HG03139 (cell line): Measurements from ENCODE around the gene RADIL.
"Not testable (repeated sequence)": the region's sequence is repeated elsewhere in the genome, so short reads cannot be mapped to it uniquely, and the experiment has no call there.

Experiments used
- ATAC-seq: cut with Tn5 transposase; IDR thresholded peaks from one replicate; pipeline ENCODE4 v1.9.1; 2021; ENCODE audit not compliant: unreplicated experiment

The RADIL gene

DNA sequence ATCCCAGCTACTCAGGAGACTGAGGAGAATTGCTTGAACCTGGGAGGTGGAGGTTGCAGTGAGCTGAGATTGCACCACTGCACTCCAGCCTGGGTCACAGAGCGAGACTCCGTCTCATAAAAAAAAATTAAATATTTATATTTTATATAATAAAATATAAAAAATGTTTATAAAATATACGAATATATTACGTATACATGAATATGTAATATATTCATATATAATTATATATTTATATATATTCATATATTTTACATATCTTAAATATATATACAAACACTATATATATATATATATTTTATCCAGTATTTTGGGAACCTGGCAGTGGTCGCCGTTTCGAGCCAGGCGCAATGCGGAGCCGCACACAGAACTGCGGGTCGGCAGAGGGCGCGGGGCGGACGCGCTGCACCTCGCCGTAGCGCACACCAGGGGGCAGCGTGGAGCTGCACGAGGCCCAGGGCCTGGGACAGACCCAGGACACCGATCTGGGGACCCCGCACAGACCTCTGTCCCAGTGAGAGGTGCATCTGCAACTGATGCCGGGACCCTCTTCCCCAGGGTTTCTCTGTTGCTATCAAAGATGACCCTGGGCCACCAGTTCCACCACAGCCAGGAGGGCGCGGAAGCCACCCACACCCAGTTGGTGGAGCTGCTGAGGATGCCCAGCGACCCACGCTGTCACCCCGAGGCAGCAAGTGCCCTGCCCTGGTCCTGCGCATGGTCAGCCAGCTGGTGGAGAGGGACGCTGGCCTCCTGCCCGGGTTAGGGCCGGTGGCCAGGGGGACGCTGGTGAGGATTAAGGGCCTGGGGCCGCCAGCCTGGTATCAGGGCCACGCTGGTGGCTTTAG, 85.4 kb downstream of the RADIL start:
- ATAC-seq = no peak

DNA sequence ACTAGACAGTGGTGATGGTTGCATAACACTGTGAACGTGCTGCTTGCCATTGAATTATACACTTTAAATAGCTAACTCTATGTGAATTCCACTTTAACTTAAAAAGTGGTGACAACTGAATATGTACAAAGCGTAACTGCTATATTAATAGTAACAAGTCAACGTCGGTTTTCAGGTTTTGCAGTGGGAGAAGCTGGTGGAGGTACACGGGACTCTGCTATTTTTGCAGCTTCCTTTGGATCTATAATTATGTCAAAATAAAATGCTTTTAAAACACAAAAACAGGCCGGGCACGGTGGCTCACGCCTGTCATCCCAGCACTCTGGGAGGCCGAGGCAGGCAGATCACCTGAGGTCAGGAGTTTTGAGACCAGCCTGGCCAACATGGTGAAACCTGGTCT, 87.1 kb downstream of the RADIL start:
- ATAC-seq = no peak

- no peak for ATAC-seq
Observed at GRCh38 chr7:4794591-4795350, 88.7 kb downstream of the RADIL start.

DNA sequence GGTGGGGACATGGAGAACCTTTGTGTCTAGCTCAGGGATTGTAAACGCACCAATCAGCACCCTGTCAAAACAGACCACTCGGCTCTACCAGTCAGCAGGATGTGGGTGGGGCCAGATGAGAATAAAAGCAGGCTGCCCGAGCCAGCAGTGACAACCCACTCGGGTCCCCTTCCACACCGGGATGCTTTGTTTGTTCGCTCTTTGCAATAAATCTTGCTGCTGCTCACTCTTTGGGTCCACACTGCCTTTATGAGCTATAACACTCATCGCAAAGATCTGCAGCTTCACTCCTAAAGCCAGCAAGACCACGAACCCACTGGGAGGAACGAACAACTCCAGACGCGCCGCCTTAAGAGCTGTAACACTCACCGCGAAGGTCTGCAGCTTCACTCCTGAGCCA, 89.3 kb downstream of the RADIL start:
- ATAC-seq = not testable (repeated sequence)

DNA sequence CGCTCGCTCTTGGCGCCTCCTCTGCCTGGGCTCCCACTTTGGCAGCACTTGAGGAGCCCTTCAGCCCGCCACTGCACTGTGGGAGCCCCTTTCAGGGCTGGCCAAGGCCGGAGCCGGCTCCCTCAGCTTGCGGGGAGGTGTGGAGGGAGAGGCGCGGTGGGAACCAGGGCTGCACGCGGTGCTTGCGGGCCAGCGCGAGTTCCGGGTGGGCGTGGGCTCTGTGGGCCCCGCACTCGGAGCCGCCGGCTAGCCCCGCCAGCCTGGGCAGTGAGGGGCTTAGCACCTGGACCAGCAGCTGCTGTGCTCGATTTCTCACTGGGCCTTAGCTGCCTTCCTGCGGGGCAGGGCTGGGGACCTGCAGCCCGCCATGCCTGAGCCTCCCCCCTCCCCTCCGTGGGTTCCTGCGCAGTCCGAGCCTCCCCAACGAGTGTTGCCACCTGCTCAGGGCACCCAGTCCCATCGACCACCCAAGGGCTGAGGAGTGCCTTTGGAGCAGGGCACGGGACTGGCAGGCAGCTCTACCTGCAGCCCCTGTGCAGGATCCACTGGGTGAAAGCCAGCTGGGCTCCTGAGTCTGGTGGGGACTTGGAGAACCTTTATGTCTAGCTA, 90.0 kb downstream of the RADIL start:
- not testable (repeated sequence) for ATAC-seq

- ATAC-seq = no peak
Observed at GRCh38 chr7:4792537-4793126, 90.9 kb downstream of the RADIL start.

DNA sequence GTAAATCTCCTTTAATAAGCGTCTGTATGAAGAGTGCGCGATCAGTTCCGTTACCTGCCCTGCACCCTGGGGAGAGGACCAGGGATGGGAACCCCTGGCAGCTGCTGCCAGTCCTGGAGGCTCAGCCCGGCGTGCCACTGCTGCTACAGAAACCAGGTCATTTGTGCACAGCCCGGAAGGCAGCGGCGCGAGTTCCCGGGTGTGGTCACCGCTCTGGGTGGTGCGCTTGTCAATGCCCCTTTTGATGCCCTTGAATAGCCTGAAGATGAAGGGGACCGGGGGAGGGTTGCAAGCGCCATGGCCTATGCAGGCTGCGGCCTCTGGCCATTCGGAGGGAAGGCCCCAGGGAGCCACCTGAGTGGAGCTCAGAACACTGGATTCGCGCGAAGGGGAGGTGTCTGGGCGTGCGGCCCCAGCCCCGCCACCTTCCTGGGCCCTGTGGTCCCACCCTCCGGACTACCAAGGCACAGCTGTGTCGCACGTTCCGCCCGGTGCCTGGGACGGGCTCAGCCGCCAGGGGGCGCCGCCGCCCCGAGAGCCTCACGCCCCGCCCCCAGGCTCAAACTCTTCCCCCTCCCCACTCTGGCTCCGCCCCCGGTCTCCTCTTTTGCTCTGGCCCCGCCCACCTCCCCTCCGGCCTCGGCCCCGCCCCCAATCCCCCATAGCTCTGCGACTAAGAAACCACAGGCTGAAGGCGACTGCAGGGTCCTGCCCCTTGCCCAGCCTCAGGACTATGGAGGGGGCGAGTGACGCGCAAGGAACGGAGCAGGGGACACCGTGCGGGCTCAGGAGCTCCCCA, 91.6 kb downstream of the RADIL start:
- no peak for ATAC-seq

DNA sequence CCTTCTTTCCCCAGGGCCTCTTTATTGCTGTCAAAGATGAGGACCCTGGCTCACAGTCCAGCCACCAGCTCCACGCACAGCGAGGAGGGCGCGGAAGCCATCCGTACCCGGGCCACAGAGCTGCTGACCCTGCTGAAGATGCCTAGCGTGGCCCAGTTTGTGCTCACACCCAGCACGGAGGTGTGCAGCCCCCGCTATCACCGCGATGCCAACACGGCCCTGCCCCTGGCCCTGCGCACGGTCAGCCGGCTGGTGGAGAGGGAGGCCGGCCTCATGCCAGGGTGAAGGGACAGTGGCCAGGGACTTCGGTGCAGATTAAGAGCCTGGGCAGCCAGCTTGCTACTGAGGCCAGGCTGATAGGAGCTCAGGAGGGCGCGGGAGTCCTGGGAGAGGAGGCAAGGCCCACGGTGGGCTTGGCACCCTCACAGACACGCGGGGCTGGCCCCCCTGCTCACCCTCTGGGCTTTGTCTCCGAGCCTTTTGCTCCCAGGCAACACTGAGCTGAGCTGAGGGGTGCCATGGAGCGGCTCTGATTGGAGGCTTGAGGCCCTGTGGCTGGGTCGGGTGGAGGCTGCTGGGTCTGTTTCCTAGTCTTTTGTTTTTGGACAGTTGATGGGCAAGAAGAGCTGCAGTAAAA, 92.3 kb downstream of the RADIL start:
- no peak for ATAC-seq

GRCh38 chr7:4790516-4790991, 93.0 kb downstream of the RADIL start:
- ATAC-seq = no peak

- ATAC-seq = no peak
Observed at GRCh38 chr7:4790078-4790465, 93.4 kb downstream of the RADIL start.

GRCh38 chr7:4789194-4790077, 94.1 kb downstream of the RADIL start:
- ATAC-seq = no peak

DNA sequence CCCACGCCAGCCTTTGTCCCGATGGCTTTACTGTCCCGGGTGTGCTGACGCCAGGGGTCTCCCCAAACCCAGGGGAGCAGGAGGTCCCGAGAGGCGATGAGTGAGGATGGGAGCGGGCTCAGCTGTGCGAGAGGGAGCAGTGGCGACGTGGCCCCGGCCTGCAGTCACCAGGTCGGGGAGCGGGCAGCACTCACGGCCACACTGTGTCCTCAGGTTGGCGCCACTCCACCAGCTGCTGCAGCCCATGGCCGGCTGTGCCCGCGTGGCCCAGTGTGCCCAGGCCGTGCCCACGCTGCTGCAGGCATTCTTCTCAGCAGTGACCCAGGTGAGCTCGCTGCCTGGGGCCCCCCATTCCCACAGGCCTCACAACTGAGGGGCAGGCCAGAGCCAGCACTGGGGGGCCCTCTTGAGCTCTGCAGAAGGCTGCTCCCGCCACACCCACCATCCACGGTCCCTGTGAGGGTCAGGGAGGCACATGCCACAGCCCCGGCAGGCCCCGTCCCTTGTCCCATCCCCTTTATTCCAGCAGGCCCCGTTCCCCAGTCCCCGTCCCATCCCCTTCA, 94.8 kb downstream of the RADIL start:
- ATAC-seq = no peak

DNA sequence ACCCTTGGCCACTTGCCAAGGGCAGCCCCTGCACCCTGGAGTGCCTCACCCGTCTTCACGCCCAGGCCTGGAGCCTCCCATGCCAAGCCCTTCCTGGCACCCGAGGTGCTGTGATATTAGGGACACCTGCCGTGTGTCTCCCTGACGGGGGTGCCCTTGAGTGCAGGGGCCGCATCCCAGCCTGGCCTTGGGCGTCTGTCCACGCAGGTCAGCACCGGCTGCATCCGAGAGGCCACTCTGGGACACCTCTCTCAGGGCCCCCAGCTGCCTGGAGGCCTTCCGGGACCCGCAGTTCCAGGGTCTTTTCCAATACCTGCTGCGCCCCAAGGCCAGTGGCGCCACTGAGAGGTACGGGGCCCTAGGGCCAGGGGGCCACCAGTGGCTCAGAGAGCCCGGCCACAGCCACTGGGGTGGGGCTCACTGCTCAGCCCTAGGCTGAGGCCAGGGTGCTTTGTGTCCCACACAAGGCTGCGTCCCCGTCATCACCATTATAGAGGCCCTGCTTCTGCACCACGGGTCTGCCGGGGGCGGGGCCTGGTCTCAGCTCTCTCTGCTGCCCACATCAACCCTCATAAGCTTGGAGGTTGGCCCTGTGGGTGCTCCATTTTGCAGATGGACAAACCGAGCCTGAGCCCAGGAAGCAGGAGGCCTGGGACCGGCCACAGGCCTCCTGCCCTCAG, 95.4 kb downstream of the RADIL start:
- no peak for ATAC-seq

DNA sequence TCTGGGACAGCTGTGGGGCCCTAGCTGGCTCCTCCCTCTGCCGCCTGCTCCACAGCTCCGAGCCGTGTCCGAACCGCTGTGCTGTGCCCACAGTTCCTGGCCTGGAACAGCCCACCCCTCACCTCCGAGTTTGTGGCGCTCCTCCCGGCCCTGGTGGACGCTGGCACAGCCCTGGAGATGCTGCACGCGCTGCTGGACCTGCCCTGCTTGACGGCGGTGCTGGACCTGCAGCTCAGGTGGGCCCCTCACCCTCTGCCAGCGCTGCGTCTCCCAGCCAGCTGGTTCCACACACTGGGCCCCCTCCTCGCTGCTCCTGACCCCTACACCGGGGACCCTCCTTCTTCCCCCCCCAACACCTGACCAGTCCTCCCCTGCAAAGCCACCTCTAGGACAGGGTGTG, 96.0 kb downstream of the RADIL start:
- ATAC-seq = no peak

- no peak for ATAC-seq
Observed at GRCh38 chr7:4786015-4786414, 97.5 kb downstream of the RADIL start.

GRCh38 chr7:4785371-4785770, 98.1 kb downstream of the RADIL start:
- no peak for ATAC-seq

- no peak for ATAC-seq
Observed at GRCh38 chr7:4784799-4785198, 98.7 kb downstream of the RADIL start.

DNA sequence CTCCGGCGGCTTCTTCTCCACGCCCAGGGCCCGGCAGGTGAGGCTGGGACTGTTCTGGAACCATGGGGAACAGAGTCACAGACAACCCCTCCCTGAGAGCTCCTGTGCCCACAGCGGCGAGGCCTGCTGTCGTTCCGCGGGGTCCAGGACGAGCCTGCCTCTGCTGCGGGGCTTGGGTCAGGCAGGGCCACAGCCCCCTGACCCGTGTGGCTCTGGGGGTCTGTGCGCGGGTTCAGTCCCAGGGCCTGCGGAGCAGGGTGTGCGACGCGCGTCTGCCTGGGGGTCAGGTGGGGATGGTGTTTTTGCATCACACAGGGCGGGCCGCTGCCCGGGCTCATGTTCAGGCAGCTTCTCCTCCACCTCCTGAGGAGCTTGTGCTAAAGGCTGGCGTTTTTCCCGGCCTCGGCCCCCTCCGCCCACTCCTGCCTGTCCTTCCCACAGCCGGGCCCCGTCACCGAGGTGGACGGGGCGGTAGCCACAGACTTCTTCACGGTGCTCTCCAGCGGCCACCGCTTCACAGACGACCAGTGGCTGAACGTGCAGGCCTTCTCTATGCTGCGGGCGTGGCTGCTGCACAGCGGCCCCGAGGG, 99.7 kb downstream of the RADIL start:
- ATAC-seq = no peak
